H1 (cell line): Measurements from ENCODE around the gene APLN. TPM values are rescaled to one million over a fixed set of nuclear protein-coding genes. Genes with fewer than 3 reads are reported as not detected.

Experiments used
- CTCF ChIA-PET: fragments of 300-600 bp; sonication (Branson Sonifier 250); formaldehyde crosslinking; loops from one replicate; lab custom pipeline; 2021; ENCODE audit not compliant: partially characterized antibody; lab: Charles Lee
- POLR2A ChIA-PET: fragments of 300-600 bp; sonication (Branson Sonifier 250); formaldehyde crosslinking; loops from one replicate; lab custom pipeline; 2021; ENCODE audit warnings: inconsistent platforms; ENCODE audit not compliant: partially characterized antibody; lab: Charles Lee
- DNase-seq, 2 experiments: peaks; one replicate each; pipeline versions ENCODE4 v3.0.0 to v3.0.0-alpha.2; 2010 to 2022; ENCODE audit warnings: low spot score in 2 of 2, low read depth in 1 of 2, mixed read lengths in 1 of 2
- FAIRE-seq: peaks from 2 replicates; lab custom pipeline; 2011; peaks lifted over from hg19 to GRCh38; lab: Jason Lieb, UNC
- H2AFZ ChIP-seq: 2 replicates; pipeline ENCODE4 v1.8.1; 2012; ENCODE audit warnings: low read length, inconsistent platforms
- H2AK5ac ChIP-seq: 2 replicates; pipeline ENCODE4 v1.6.1; 2013; ENCODE audit warnings: low read depth, low read length
- H2BK120ac ChIP-seq: replicated peaks from 2 replicates; pipeline ENCODE3; 2013; ENCODE audit warnings: low read depth, low read length, inconsistent platforms
- H2BK12ac ChIP-seq: 2 replicates; pipeline ENCODE4 v1.6.1; 2013; ENCODE audit warnings: low read depth, low read length
- H2BK15ac ChIP-seq: 2 replicates; pipeline ENCODE4 v1.6.1; 2013; ENCODE audit warnings: low read length
- H2BK20ac ChIP-seq: 2 replicates; pipeline ENCODE4 v1.6.1; 2013; ENCODE audit warnings: low read length
- H2BK5ac ChIP-seq: 2 replicates; pipeline ENCODE4 v1.6.1; 2013; ENCODE audit warnings: low read depth, low read length
- H3K14ac ChIP-seq: 2 replicates; pipeline ENCODE4 v1.6.1; 2013; ENCODE audit warnings: inconsistent platforms; ENCODE audit not compliant: insufficient read length
- H3K18ac ChIP-seq: 2 replicates; pipeline ENCODE4 v1.6.1; 2013; ENCODE audit warnings: low read length; ENCODE audit errors: extremely low read depth
- H3K23ac ChIP-seq: 2 replicates; pipeline ENCODE4 v1.6.1; 2013; ENCODE audit warnings: inconsistent platforms; ENCODE audit not compliant: insufficient read length
- H3K23me2 ChIP-seq: 2 replicates; pipeline ENCODE4 v1.6.1; 2013; ENCODE audit warnings: low read depth, low read length
- H3K27ac ChIP-seq: 2 replicates; pipeline ENCODE4 v1.6.1; 2011; ENCODE audit warnings: low read depth, low read length, inconsistent platforms
- H3K27me3 ChIP-seq, 4 experiments: replicated peaks in 1 of 4; 1 replicate in 1 of 4; 2 replicates in 3 of 4; pipeline versions ENCODE4 v1.6.1 to v1.8.1; 2011 to 2013; ENCODE audit warnings: low read length in 3 of 4, mild to moderate bottlenecking in 3 of 4, inconsistent platforms in 2 of 4, mixed read lengths in 2 of 4, moderate library complexity in 1 of 4; ENCODE audit not compliant: control insufficient read depth in 3 of 4, insufficient read depth in 3 of 4; ENCODE audit errors: extremely low read depth in 1 of 4
- H3K36me3 ChIP-seq, 4 experiments: 2 replicates each; pipeline versions ENCODE4 v1.6.1 to v1.8.1; 2011 to 2013; ENCODE audit warnings: mild to moderate bottlenecking in 4 of 4, low read length in 3 of 4, moderate library complexity in 2 of 4, control low read depth in 1 of 4, inconsistent platforms in 1 of 4; ENCODE audit not compliant: insufficient read depth in 4 of 4, control insufficient read depth in 2 of 4
- H3K4ac ChIP-seq: replicated peaks from 2 replicates; pipeline ENCODE3; 2013; ENCODE audit warnings: low read length, low read depth, mixed read lengths, inconsistent platforms; ENCODE audit not compliant: insufficient read length
- H3K4me1 ChIP-seq, 4 experiments: replicated peaks in 1 of 4; 1 replicate in 1 of 4; 2 replicates in 3 of 4; pipeline versions ENCODE4 v1.6.1 to v1.8.1; 2011 to 2013; ENCODE audit warnings: low read length in 3 of 4, inconsistent platforms in 2 of 4, mixed read lengths in 1 of 4; ENCODE audit not compliant: insufficient read depth in 4 of 4, control insufficient read depth in 3 of 4
- H3K4me2 ChIP-seq, 2 experiments: 2 replicates each; pipeline versions ENCODE4 v1.6.1 to v1.8.1; 2011 to 2013; ENCODE audit warnings: low read depth in 2 of 2, low read length in 2 of 2, control low read depth in 1 of 2, inconsistent platforms in 1 of 2, mild to moderate bottlenecking in 1 of 2; ENCODE audit not compliant: insufficient read depth in 1 of 2
- H3K4me3 ChIP-seq, 4 experiments: fragments of 200-600, 300-600 bp in 1 of 4; sonication (generic), shearing (Covaris generic), sonication (Bioruptor Twin) in 1 of 4; 2 replicates each; pipeline versions ENCODE4 v1.5.1 to v1.8.1; 2011 to 2016; ENCODE audit warnings: low read length in 4 of 4, low read depth in 3 of 4, control low read depth in 2 of 4, inconsistent platforms in 2 of 4, mild to moderate bottlenecking in 2 of 4, mixed read lengths in 1 of 4, moderate library complexity in 1 of 4; ENCODE audit not compliant: insufficient read depth in 2 of 4; ENCODE audit errors: extremely low read depth in 1 of 4
- H3K56ac ChIP-seq: replicated peaks from 2 replicates; pipeline ENCODE3; 2013; ENCODE audit warnings: low read depth, mild to moderate bottlenecking, mixed read lengths, low read length, inconsistent platforms; ENCODE audit not compliant: insufficient read length
- H3K79me1 ChIP-seq: 2 replicates; pipeline ENCODE4 v1.6.1; 2013; ENCODE audit warnings: low read depth, low read length, control low read depth
- H3K79me2 ChIP-seq, 2 experiments: 2 replicates each; pipeline versions ENCODE4 v1.6.1 to v1.8.1; 2012 to 2013; ENCODE audit warnings: low read length in 2 of 2, mild to moderate bottlenecking in 2 of 2, inconsistent platforms in 1 of 2; ENCODE audit not compliant: insufficient read depth in 2 of 2, control insufficient read depth in 1 of 2
- H3K9ac ChIP-seq, 4 experiments: replicated peaks in 1 of 4; 1 replicate in 1 of 4; 2 replicates in 3 of 4; pipeline versions ENCODE4 v1.6.1 to v1.8.1; 2011 to 2013; ENCODE audit warnings: low read depth in 3 of 4, low read length in 3 of 4, control low read depth in 2 of 4, mild to moderate bottlenecking in 2 of 4, moderate library complexity in 2 of 4, inconsistent platforms in 1 of 4; ENCODE audit errors: extremely low read depth in 1 of 4
- H3K9me3 ChIP-seq, 2 experiments: 2 replicates each; pipeline versions ENCODE4 v1.6.1 to v1.8.1; 2012 to 2013; ENCODE audit warnings: mild to moderate bottlenecking in 2 of 2, moderate library complexity in 2 of 2, control low read depth in 1 of 2, inconsistent platforms in 1 of 2, low read depth in 1 of 2, low read length in 1 of 2, mixed read lengths in 1 of 2; ENCODE audit not compliant: insufficient read depth in 2 of 2
- H4K20me1 ChIP-seq, 2 experiments: replicated peaks in 1 of 2; 2 replicates each; pipeline versions ENCODE3 to v1.8.1; 2011 to 2013; ENCODE audit warnings: inconsistent platforms in 2 of 2, low read length in 2 of 2, mild to moderate bottlenecking in 1 of 2; ENCODE audit not compliant: insufficient read depth in 2 of 2, control insufficient read depth in 1 of 2
- H4K5ac ChIP-seq: 2 replicates; pipeline ENCODE4 v1.6.1; 2013; ENCODE audit warnings: low read length, low read depth, mixed read lengths, inconsistent platforms; ENCODE audit not compliant: insufficient read length
- H4K8ac ChIP-seq: 2 replicates; pipeline ENCODE4 v1.8.0; 2013; ENCODE audit warnings: mild to moderate bottlenecking, moderate library complexity, low read length, inconsistent platforms; ENCODE audit not compliant: insufficient read depth; ENCODE audit errors: extremely low read depth
- H4K91ac ChIP-seq: replicated peaks from 2 replicates; pipeline ENCODE3; 2013; ENCODE audit warnings: low read length, mixed read lengths, inconsistent platforms; ENCODE audit not compliant: insufficient read length
- BRCA1 ChIP-seq: IDR thresholded peaks from 2 replicates; pipeline ENCODE4 v1.6.1; 2012; ENCODE audit warnings: low read depth, low read length, improper control_type of control experiment
- EP300 ChIP-seq, 2 experiments: IDR thresholded peaks; 1 replicate in 1 of 2; 2 replicates in 1 of 2; pipeline ENCODE4 v1.6.1; 2011 to 2012; ENCODE audit warnings: low read depth in 2 of 2, low read length in 2 of 2, mild to moderate bottlenecking in 2 of 2, borderline replicate concordance in 1 of 2, inconsistent platforms in 1 of 2, moderate library complexity in 1 of 2
- GABPA ChIP-seq: IDR thresholded peaks from 2 replicates; pipeline ENCODE4 v1.6.1; 2011; ENCODE audit warnings: mild to moderate bottlenecking, low read length, moderate library complexity, borderline replicate concordance; ENCODE audit not compliant: insufficient read depth
- polyA plus RNA-seq, 7 experiments: library from polyadenylated mRNA; depleted of rRNA in 3 of 7; stranded (reverse) in 5 of 7; unstranded in 2 of 7; fragments of >200 nt in 5 of 7; fragments of 200-250 nt in 2 of 7; gene quantifications; 1 replicate in 5 of 7; 2 replicates in 1 of 7; 4 replicates in 1 of 7; pipeline versions ENCODE4 v1.2.1 to v1.2.3, GENCODE V29; 2011 to 2013; ENCODE audit warnings: missing spikeins in 2 of 7, mixed read lengths in 2 of 7
- total RNA-seq: library from RNA; stranded (reverse); fragmentation: NEBNext Ultra II Directional; extraction: Animal tissue kit (Norgen Biotek cat#: 25700); gene quantifications from 2 replicates; pipeline ENCODE4 v1.2.1, GENCODE V29; 2021

Gene APLN
- total and polyA plus RNA-seq, 2 of the 8 experiments (the other 6 are each of a cell fraction or from before 2014, with no cell fraction given), result 1.1 to 1.8 TPM

DNA sequence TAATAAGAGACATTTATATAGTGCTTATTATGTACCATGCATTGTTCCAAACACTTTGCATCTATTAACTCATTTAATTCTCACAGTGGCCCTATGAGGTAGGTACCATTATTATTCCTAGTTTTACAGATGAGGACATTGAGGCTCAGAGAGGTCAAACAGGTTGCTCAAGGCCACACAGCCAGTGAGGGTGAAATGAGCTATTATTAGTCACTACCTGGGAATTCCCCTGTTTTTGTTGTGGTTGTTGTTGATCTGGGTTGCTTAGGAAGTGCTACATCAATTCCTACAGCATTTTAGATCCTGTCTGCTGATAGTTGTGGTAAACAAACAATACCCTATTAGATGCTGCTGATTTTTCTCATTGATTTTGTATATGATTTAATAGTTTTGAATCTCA lies 41.2 kb downstream of the APLN start:
- POLR2A ChIA-PET, result no interaction called here
- H3K36me3 ChIP-seq, result no peaks in the 10 kb centered on the region
- H3K23me2 ChIP-seq, result no peaks in the 10 kb centered on the region; the same call in 1 of the 2 replicates
- H3K14ac ChIP-seq, result no peak overlapping the region
- no peak overlapping the region for H2BK20ac ChIP-seq
- no peaks in the 10 kb centered on the region for H4K20me1 ChIP-seq
- peak in 1 of 2 experiments; percentile 20; a peak in 1 of 3 replicates for TF ChIP-seq EP300 (IDR thresholded peaks at IDR 0.05; ENCODE audit: borderline replicate concordance in 1 of 2, low read depth in 2 of 2, low read length in 2 of 2)
- TF ChIP-seq BRCA1, result no peak
- TF ChIP-seq GABPA, result no peak
- DNase-seq (no peak), FAIRE-seq (no peak)
- no peaks in the 10 kb centered on the region for H3K4me1 ChIP-seq
- H3K9ac ChIP-seq, result no peak overlapping the region
- no peak overlapping the region for H4K8ac ChIP-seq
- H2BK12ac ChIP-seq, result no peak overlapping the region
- no peak overlapping the region for H4K91ac ChIP-seq
- H3K27ac ChIP-seq, result no peak overlapping the region
- no peaks in the 10 kb centered on the region for H3K79me2 ChIP-seq
- no peak overlapping the region for H2BK15ac ChIP-seq
- H3K23ac ChIP-seq, result no peak overlapping the region
- no peak overlapping the region for H2AFZ ChIP-seq
- H3K9me3 ChIP-seq, result no peaks in the 10 kb centered on the region
- H3K4me2 ChIP-seq, result no peak overlapping the region
- no peak overlapping the region for H3K4me3 ChIP-seq
- H3K56ac ChIP-seq, result no peak overlapping the region
- H3K79me1 ChIP-seq, result no peaks in the 10 kb centered on the region
- H3K18ac ChIP-seq, result no peak overlapping the region
- CTCF ChIA-PET, result interaction anchor here (0.7 to 1.2 kb wide), 2 partner anchors 17 to 140 kb away, joined by 3 to 4 read pairs; no protein-coding TSS in a partner anchor
- no peak overlapping the region for H3K4ac ChIP-seq
- H3K27me3 ChIP-seq, result no peaks in the 10 kb centered on the region
- no peak overlapping the region for H2BK120ac ChIP-seq
- H2AK5ac ChIP-seq, result no peak overlapping the region
- H4K5ac ChIP-seq, result no peak overlapping the region
- H2BK5ac ChIP-seq, result no peak overlapping the region
